Measurements from ENCODE around the gene GPR155. TPM values are rescaled to one million over a fixed set of nuclear protein-coding genes. Genes with fewer than 3 reads are reported as not detected.

GPR155 gene
- total and polyA plus RNA-seq, 7 donors: 1.0 to 9.7 (median 5.1) TPM

DNA sequence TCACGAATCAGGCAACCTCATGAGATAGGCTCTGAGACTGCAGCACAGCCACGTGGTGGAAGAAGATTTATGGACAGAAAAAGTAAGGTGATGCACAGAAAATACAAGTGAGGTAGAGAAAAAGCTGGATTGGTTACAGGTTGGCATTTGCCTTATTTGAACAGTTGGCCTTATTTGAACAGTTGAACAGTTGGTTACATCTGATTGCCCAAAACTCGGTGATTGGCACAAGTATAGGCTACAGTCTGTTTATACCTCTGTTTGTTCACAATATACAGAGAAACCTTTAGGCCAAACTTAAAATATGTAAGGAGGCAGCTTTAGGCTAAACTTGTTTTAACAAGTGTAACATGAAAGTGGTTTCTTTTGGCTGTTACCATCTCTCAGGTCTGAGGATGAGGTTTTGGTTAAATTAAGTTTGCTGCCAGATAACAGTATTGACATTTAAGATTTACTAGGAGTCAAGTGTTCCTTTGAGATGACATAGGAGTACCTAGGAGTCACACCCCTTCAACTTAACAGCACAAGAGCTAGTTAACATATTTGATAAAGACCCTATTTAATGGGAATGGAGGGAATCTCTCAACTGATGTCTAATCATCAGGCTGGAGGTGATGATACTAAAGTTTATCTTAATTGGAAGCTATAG is 16.5 kb upstream of the GPR155 start:
- Histone ChIP-seq H3K9me3 (no peaks in the 10 kb centered on the region), H3K27me3 (ENCODE audit: insufficient read depth in 3 of 3, low read length in 2 of 3) (no peaks in the 10 kb centered on the region), H3K36me3 (ENCODE audit: insufficient read depth in 1 of 2, low read depth in 1 of 2) (no peaks in the 10 kb centered on the region), H3K4me1 (no peaks in the 10 kb centered on the region), H3K27ac (no peak overlapping the region), H3K4me3 (no peak overlapping the region)
- ATAC-seq (no peak), DNase-seq (no peak)
- 67 to 74% (median 72%) methylated on average over 3 of the region's 3 CpGs for WGBS, 3 donors
- TF ChIP-seq, protein P1, sequence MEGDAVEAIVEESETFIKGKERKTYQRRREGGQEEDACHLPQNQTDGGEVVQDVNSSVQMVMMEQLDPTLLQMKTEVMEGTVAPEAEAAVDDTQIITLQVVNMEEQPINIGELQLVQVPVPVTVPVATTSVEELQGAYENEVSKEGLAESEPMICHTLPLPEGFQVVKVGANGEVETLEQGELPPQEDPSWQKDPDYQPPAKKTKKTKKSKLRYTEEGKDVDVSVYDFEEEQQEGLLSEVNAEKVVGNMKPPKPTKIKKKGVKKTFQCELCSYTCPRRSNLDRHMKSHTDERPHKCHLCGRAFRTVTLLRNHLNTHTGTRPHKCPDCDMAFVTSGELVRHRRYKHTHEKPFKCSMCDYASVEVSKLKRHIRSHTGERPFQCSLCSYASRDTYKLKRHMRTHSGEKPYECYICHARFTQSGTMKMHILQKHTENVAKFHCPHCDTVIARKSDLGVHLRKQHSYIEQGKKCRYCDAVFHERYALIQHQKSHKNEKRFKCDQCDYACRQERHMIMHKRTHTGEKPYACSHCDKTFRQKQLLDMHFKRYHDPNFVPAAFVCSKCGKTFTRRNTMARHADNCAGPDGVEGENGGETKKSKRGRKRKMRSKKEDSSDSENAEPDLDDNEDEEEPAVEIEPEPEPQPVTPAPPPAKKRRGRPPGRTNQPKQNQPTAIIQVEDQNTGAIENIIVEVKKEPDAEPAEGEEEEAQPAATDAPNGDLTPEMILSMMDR (IDR thresholded peaks at IDR 0.05): no peak
- intact Hi-C loops (cut with DNase I): no loop called here

DNA sequence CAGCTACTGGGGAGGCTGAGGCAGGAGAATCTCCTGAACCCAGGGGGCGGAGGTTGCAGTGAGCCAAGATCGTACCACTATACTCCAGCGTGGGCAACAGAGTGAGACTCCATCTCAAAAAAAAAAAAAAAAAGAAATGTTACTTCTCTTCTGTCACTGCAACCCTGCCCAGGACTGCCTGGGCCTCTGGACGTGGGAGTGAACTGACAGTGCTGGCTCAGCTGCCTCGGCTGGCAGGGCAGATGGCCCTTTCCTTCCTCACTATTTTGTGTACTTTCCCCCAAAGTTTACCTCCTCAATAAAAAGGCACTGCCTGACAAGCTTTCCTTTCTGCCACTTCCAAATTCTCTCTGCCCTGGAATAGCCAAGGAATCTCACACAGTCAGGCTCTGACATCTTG is 12.5 kb upstream of the GPR155 start:
- H3K9me3 ChIP-seq: no peaks in the 10 kb centered on the region
- no peaks in the 10 kb centered on the region for H3K36me3 ChIP-seq (ENCODE audit: insufficient read depth in 1 of 2, low read depth in 1 of 2)
- 81 to 88% (median 88%) methylated on average over 3 to 5 of the region's 5 CpGs for WGBS, 3 donors
- DNase-seq (no peak), ATAC-seq (no peak)
- intact Hi-C loops (cut with DNase I): no loop called here
- H3K27me3 ChIP-seq (ENCODE audit: insufficient read depth in 3 of 3, low read length in 2 of 3): no peaks in the 10 kb centered on the region
- H3K4me1 ChIP-seq: no peaks in the 10 kb centered on the region
- no peak overlapping the region for H3K4me3 ChIP-seq
- no peak overlapping the region for H3K27ac ChIP-seq
- TF ChIP-seq, protein P1 (IDR thresholded peaks at IDR 0.05): no peak

DNA sequence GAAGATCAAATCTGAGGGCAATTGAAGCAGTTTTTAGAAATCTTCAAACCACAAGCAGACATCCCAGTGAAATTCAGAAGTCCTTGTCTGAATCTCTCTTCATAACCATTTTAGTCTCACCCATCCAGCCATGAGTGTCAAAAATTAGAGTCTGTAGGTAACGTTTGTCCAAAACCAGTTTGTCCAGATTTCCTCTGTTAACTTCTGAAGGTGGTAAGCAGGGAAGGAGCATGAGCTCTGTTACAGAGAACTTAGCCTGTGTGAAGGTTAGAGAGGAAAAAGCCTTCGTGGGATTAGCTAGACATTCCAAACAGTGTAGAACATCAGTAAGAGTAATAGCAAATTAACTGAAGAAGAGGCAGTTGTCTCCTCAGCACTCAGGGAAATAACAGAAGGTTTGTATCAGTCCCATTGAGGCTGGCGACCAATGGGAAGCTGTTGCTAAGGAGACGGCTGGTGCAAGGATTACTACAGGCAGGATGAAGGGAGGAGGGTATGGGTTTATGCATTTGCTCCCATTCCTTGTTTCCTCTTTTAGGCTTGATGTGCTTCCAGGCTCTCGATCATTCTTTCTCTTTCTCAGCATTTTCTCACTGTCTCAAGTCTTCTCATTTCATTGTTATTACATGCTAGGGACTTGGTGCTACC is 8.7 kb upstream of the GPR155 start:
- Histone ChIP-seq H3K27ac (no peak overlapping the region), H3K4me1 (no peaks in the 10 kb centered on the region), H3K27me3 (ENCODE audit: insufficient read depth in 3 of 3, low read length in 2 of 3) (no peaks in the 10 kb centered on the region), H3K4me3 (no peak overlapping the region), H3K36me3 (ENCODE audit: insufficient read depth in 1 of 2, low read depth in 1 of 2) (no peaks in the 10 kb centered on the region), H3K9me3 (no peaks in the 10 kb centered on the region)
- TF ChIP-seq, protein P1 (IDR thresholded peaks at IDR 0.05): no peak
- WGBS, 3 donors: 50 to 53% (median 53%) methylated on average over 5 of the region's 5 CpGs
- no peak for DNase-seq
- intact Hi-C loops (cut with DNase I): no loop called here
- ATAC-seq: no peak

- H3K27me3 ChIP-seq (ENCODE audit: insufficient read depth in 3 of 3, low read length in 2 of 3): no peaks in the 10 kb centered on the region
- no peak overlapping the region for H3K27ac ChIP-seq
- H3K9me3 ChIP-seq: no peaks in the 10 kb centered on the region
- intact Hi-C loops (cut with DNase I): no loop called here
- ATAC-seq (no peak), DNase-seq (no peak)
- H3K36me3 ChIP-seq (ENCODE audit: insufficient read depth in 1 of 2, low read depth in 1 of 2): no peaks in the 10 kb centered on the region
- no peak overlapping the region for H3K4me3 ChIP-seq
- H3K4me1 ChIP-seq: no peaks in the 10 kb centered on the region
- TF ChIP-seq, protein P1 (IDR thresholded peaks at IDR 0.05): no peak
- 80 to 86% (median 86%) methylated on average over 11 of the region's 11 CpGs for WGBS, 3 donors
These were observed 6.9 kb upstream of the GPR155 start for GRCh38 chr2:174493549-174494331.

All from psoas muscle (tissue), 8 donors.